Adrenal gland (tissue), 5 donors: ENCODE data around the gene SERPINE3.

ENCODE experiments used
- CTCF ChIP-seq, 6 experiments: fragments of 450-650 bp in 4 of 6; fragments of 200-600 bp in 2 of 6; sonication (generic) in 1 of 6; IDR thresholded peaks; 1 replicate in 5 of 6; 2 replicates in 1 of 6; pipeline versions ENCODE4 v1.5.1 to v1.8.0; 2016 to 2021; ENCODE audit warnings: antibody characterized with exemption in 6 of 6, mild to moderate bottlenecking in 2 of 6, moderate library complexity in 1 of 6
- POLR2A ChIP-seq, 2 donors: fragments of 450-650 bp; IDR thresholded peaks; one replicate each; pipeline ENCODE4 v1.6.1; 2017; ENCODE audit warnings: antibody characterized with exemption in 2 of 2, mild to moderate bottlenecking in 2 of 2, moderate library complexity in 1 of 2
- donor health status: DM: no; HTN: no; CAD: no.

- TF ChIP-seq CTCF (IDR thresholded peaks at IDR 0.05) (no peak), POLR2A (IDR thresholded peaks at IDR 0.05) (no peak)
Measured at GRCh38 chr13:51297556-51297955, 41.9 kb upstream of the SERPINE3 start.
